Endodermal cell (in vitro differentiated cells): ENCODE results near the gene UQCR11. TPM values are rescaled to one million over a fixed set of nuclear protein-coding genes. Genes with fewer than 3 reads are reported as not detected.

Source experiments
- DNase-seq: peaks from one replicate; pipeline ENCODE4 v3.0.0-alpha.2; 2017
- H3K27ac ChIP-seq: 2 replicates; pipeline ENCODE4 v1.5.1; 2013; ENCODE audit warnings: mild to moderate bottlenecking, low read depth, low read length, moderate library complexity
- H3K27me3 ChIP-seq: 2 replicates; pipeline ENCODE4 v1.6.1; 2013; ENCODE audit warnings: mild to moderate bottlenecking, low read length, moderate library complexity; ENCODE audit not compliant: insufficient read depth, control insufficient read depth, poor library complexity, severe bottlenecking
- H3K36me3 ChIP-seq: 2 replicates; pipeline ENCODE4 v1.7.0; 2013; ENCODE audit warnings: mild to moderate bottlenecking, low read length, moderate library complexity; ENCODE audit not compliant: control insufficient read depth, insufficient read depth
- H3K4me1 ChIP-seq: one replicate; pipeline ENCODE4 v1.7.0; 2013; ENCODE audit warnings: low read length; ENCODE audit not compliant: control insufficient read depth, insufficient read depth
- H3K4me3 ChIP-seq: 2 replicates; pipeline ENCODE4 v1.5.1; 2013; ENCODE audit warnings: mild to moderate bottlenecking, low read length, moderate library complexity
- H3K9ac ChIP-seq: 2 replicates; pipeline ENCODE4 v1.6.1; 2013; ENCODE audit warnings: mild to moderate bottlenecking, low read length, moderate library complexity; ENCODE audit not compliant: poor library complexity, severe bottlenecking; ENCODE audit errors: extremely low read depth
- H3K9me3 ChIP-seq: 2 replicates; pipeline ENCODE4 v1.6.1; 2013; ENCODE audit warnings: mild to moderate bottlenecking, low read length, moderate library complexity; ENCODE audit not compliant: control insufficient read depth
- H3K27ac Mint-ChIP-seq: 2 replicates; pipeline ENCODE4 v1.8.0; 2020; ENCODE audit warnings: mixed read lengths
- H3K27me3 Mint-ChIP-seq: 2 replicates; pipeline ENCODE4 v1.8.0; 2021; ENCODE audit warnings: mild to moderate bottlenecking, mixed read lengths; ENCODE audit not compliant: insufficient read depth
- H3K36me3 Mint-ChIP-seq: 2 replicates; pipeline ENCODE4 v1.8.0; 2020; ENCODE audit warnings: low read depth, mixed read lengths
- H3K4me1 Mint-ChIP-seq: 2 replicates; pipeline ENCODE4 v1.8.0; 2020; ENCODE audit warnings: mixed read lengths
- H3K4me3 Mint-ChIP-seq: 2 replicates; pipeline ENCODE4 v1.8.0; 2020; ENCODE audit warnings: mild to moderate bottlenecking, moderate library complexity, mixed read lengths
- H3K9me3 Mint-ChIP-seq: 2 replicates; pipeline ENCODE4 v1.8.0; 2020; ENCODE audit warnings: mild to moderate bottlenecking, mixed read lengths
- WGBS, 2 experiments: methylation state at CpG; one replicate each; pipeline versions ENCODE4 v1.1.5 to v1.1.7; 2013; ENCODE audit warnings: missing lambda C conversion rate in 2 of 2, mixed read lengths in 1 of 2; ENCODE audit not compliant: insufficient coverage in 1 of 2, insufficient read length in 1 of 2; 5-methylcytosine and 5-hydroxymethylcytosine counted together
- total RNA-seq, 2 donors: library from RNA; stranded (reverse); fragmentation: NEBNext Ultra II Directional in 1 of 2; extraction: Animal tissue kit (Norgen Biotek cat#: 25700) in 1 of 2; gene quantifications; 2 replicates in 1 of 2; 3 replicates in 1 of 2; pipeline ENCODE4 v1.2.1, GENCODE V29; 2021
- TF ChIP-seq, protein P1 (sequence below): fragments of 200-600 bp; sonication (generic); conservative IDR thresholded peaks from 2 replicates; pipeline ENCODE4 v1.5.0; 2021; ENCODE audit warnings: antibody characterized with exemption, mild to moderate bottlenecking

Gene UQCR11
- total RNA-seq, 2 donors from 2014 or later, result 171 to 195 TPM

DNA sequence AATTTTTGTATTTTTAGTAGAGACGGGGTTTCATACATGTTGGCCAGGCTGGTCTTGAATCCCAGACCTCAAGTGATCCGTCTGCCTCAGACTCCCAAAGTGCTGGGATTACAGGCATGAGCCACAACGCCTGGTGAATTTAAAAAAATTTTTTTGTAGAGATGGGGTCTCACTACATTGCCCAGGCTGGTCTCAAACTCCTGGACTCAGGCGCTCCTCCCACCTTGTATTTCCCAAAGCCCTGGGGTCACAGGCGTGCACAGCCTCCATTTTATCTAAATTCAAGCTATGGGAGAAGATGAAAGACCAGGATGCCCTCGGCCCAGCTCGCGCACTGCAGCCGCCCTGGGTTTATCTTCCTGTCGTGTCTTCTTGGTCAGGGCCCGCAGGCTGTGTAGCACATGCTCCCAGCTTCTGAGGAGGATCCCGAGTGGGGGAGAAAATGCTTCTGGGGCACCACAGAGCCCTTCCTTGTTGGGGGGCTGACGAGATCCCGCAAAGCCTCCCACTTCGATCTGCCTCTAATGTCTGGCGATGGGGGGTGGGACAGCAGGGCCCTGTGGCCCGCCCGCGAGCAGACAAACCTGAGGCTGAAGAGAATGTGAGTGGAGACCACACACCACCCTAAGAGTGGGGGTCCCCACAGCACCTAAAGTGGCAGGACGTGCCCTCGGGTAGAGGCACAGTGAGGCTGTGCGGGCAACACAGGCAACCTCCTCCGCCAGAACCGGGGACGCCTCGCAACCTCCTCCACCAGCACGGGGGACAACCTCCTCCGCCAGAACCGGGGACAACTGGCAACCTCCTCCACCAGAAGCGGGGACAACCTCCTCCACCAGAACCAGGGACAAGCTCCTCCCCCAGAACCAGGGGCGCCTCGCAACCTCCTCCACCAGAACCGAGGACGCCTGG, 31.3 kb upstream of the UQCR11 start:
- WGBS, 2 experiments, result 96 to 97% methylated on average over 20 to 34 of the region's 34 CpGs
- Mint-ChIP-seq H3K27ac (no peak overlapping the region), H3K27me3 (no peaks in the 10 kb centered on the region), H3K9me3 (peaks cover 4% of the 10 kb centered on the region), H3K36me3 (peaks cover 71% of the 10 kb centered on the region), H3K4me3 (no peak overlapping the region), H3K4me1 (no peaks in the 10 kb centered on the region)
- H3K9ac ChIP-seq, result no peak overlapping the region
- no peak overlapping the region for H3K27ac ChIP-seq
- TF ChIP-seq, protein P1, sequence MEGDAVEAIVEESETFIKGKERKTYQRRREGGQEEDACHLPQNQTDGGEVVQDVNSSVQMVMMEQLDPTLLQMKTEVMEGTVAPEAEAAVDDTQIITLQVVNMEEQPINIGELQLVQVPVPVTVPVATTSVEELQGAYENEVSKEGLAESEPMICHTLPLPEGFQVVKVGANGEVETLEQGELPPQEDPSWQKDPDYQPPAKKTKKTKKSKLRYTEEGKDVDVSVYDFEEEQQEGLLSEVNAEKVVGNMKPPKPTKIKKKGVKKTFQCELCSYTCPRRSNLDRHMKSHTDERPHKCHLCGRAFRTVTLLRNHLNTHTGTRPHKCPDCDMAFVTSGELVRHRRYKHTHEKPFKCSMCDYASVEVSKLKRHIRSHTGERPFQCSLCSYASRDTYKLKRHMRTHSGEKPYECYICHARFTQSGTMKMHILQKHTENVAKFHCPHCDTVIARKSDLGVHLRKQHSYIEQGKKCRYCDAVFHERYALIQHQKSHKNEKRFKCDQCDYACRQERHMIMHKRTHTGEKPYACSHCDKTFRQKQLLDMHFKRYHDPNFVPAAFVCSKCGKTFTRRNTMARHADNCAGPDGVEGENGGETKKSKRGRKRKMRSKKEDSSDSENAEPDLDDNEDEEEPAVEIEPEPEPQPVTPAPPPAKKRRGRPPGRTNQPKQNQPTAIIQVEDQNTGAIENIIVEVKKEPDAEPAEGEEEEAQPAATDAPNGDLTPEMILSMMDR, result no peak
- no peak for DNase-seq
- no peaks in the 10 kb centered on the region for H3K4me1 ChIP-seq
- no peaks in the 10 kb centered on the region for H3K27me3 ChIP-seq
- H3K9me3 ChIP-seq, result no peaks in the 10 kb centered on the region
- H3K36me3 ChIP-seq, result peaks cover 85% of the 10 kb centered on the region
- H3K4me3 ChIP-seq, result no peak overlapping the region

DNA sequence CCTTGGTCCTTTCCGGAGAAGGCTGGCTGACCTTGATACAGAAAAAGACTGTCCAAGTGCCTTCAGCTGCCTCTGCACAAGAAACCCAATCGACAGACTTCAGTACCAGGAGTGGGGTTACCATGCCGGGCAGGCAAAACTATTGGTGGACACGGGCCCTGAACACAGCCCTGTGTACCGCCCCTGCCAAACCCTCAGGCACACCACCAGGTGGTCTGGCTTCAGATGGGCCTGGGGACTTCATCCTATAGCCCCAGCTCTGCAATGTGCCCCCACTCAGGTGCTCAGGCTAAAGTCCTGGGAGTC, 29.6 kb upstream of the UQCR11 start:
- no peaks in the 10 kb centered on the region for H3K9me3 ChIP-seq
- H3K27ac ChIP-seq, result no peak overlapping the region
- H3K9me3 Mint-ChIP-seq, result peaks cover 4% of the 10 kb centered on the region
- DNase-seq, result no peak
- H3K36me3 Mint-ChIP-seq, result peaks cover 67% of the 10 kb centered on the region
- TF ChIP-seq, protein P1, result no peak
- H3K27me3 ChIP-seq, result no peaks in the 10 kb centered on the region
- H3K4me3 Mint-ChIP-seq, result no peak overlapping the region
- H3K4me1 ChIP-seq, result no peaks in the 10 kb centered on the region
- H3K4me3 ChIP-seq, result no peak overlapping the region
- 97 to 100% methylated on average over 3 to 5 of the region's 5 CpGs for WGBS, 2 experiments
- H3K27me3 Mint-ChIP-seq, result no peaks in the 10 kb centered on the region
- no peak overlapping the region for H3K27ac Mint-ChIP-seq
- no peaks in the 10 kb centered on the region for H3K4me1 Mint-ChIP-seq
- peaks cover 85% of the 10 kb centered on the region for H3K36me3 ChIP-seq
- H3K9ac ChIP-seq, result no peak overlapping the region

DNA sequence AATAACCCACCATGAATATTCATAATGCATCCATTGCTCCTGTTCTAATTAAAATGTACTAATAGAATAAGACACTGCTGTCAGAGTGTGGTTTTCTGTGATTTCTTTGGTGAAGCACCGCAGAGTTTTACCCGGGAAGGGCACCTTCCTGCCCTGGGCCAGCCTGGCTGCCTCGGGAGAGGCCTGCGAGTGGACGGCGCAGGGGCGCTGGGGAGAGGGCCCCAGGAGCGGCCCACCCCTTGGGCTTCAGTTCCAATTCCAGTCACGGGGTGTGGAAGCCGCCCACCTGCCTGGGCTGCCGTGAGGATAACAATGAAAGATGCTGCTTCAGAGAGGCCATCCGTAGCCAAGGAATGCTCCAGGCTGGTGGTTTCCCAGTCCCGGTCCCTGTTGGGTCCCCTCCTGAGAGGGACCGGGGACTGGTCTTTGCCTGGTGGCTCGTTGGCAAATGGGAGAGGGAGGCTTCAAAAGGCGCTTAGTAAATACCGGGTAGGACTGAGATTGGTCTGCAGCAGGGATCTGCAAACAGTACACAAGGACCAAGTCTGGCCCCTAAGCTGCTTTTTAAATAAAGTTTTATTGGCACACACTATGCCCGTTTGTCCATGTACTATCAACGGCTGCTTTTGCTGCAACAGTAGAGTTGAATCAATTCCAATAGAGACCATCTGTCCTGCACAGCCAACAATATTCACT, 29.1 kb upstream of the UQCR11 start:
- H3K9me3 ChIP-seq, result no peaks in the 10 kb centered on the region
- Mint-ChIP-seq H3K27me3 (no peaks in the 10 kb centered on the region), H3K27ac (no peak overlapping the region), H3K36me3 (peaks cover 65% of the 10 kb centered on the region), H3K9me3 (peaks cover 4% of the 10 kb centered on the region), H3K4me3 (no peak overlapping the region), H3K4me1 (no peaks in the 10 kb centered on the region)
- no peak overlapping the region for H3K9ac ChIP-seq
- peaks cover 85% of the 10 kb centered on the region for H3K36me3 ChIP-seq
- no peak overlapping the region for H3K4me3 ChIP-seq
- H3K27me3 ChIP-seq, result no peaks in the 10 kb centered on the region
- no peak for DNase-seq
- H3K4me1 ChIP-seq, result no peaks in the 10 kb centered on the region
- no peak overlapping the region for H3K27ac ChIP-seq
- TF ChIP-seq, protein P1, result no peak
- WGBS, 2 experiments, result 95 to 100% methylated on average over 13 to 19 of the region's 19 CpGs
